HepG2 (cell line): ENCODE results near the gene ZNF584. TPM values are rescaled to one million over a fixed set of nuclear protein-coding genes. Genes with fewer than 3 reads are reported as not detected.

ENCODE experiments used
- ATM ChIP-seq: fragments of 450-650 bp; IDR thresholded peaks from 2 replicates; pipeline ENCODE4 v1.7.1; 2017; ENCODE audit warnings: mild to moderate bottlenecking, borderline replicate concordance
- EED ChIP-seq: sonication (generic); formaldehyde crosslinking; IDR thresholded peaks from 2 replicates; pipeline ENCODE4 v1.5.0; 2020; ENCODE audit warnings: mild to moderate bottlenecking, missing genetic modification reagents
- NFE2L1 ChIP-seq: sonication (generic); formaldehyde crosslinking; IDR thresholded peaks from 2 replicates; pipeline ENCODE4 v1.4.0; 2020; ENCODE audit warnings: missing genetic modification reagents, mild to moderate bottlenecking, borderline replicate concordance
- NFE2L2 ChIP-seq: fragments of 150-350 bp; IDR thresholded peaks from 2 replicates; pipeline ENCODE4 v1.6.1; 2014; ENCODE audit warnings: low read length
- PHB2 ChIP-seq: fragments of 450-650 bp; IDR thresholded peaks from 2 replicates; pipeline ENCODE4 v1.6.1; 2018; ENCODE audit not compliant: partially characterized antibody
- RBAK ChIP-seq: sonication (generic); formaldehyde crosslinking; IDR thresholded peaks from 2 replicates; pipeline ENCODE4 v1.5.1; 2020; ENCODE audit warnings: mild to moderate bottlenecking, missing genetic modification reagents
- RORA ChIP-seq: sonication (generic); formaldehyde crosslinking; IDR thresholded peaks from 2 replicates; pipeline ENCODE4 v1.5.0; 2020; ENCODE audit warnings: mild to moderate bottlenecking, missing genetic modification reagents, moderate library complexity
- TP53 ChIP-seq: sonication (generic); formaldehyde crosslinking; conservative IDR thresholded peaks from 2 replicates; pipeline ENCODE4 v1.4.0; 2020; ENCODE audit warnings: missing genetic modification reagents
- TRIM24 ChIP-seq: sonication (generic); formaldehyde crosslinking; IDR thresholded peaks from 2 replicates; pipeline ENCODE4 v1.8.0; 2022; ENCODE audit warnings: mild to moderate bottlenecking, missing genetic modification reagents
- U2AF1 ChIP-seq: fragments of 200-400 bp; formaldehyde crosslinking; optimal IDR thresholded peaks from 2 replicates; pipeline ENCODE3; 2017; ENCODE audit warnings: mild to moderate bottlenecking, low read depth, low read length
- ZNF160 ChIP-seq: sonication (generic); formaldehyde crosslinking; IDR thresholded peaks from 2 replicates; pipeline ENCODE4 v1.8.0; 2022; ENCODE audit warnings: mild to moderate bottlenecking, inconsistent platforms, missing genetic modification reagents
- ZNF292 ChIP-seq: sonication (generic); formaldehyde crosslinking; IDR thresholded peaks from 2 replicates; pipeline ENCODE4 v1.8.1; 2022; ENCODE audit warnings: mild to moderate bottlenecking, low read depth, missing genetic modification reagents, borderline replicate concordance
- ZNF33B ChIP-seq: sonication (generic); formaldehyde crosslinking; IDR thresholded peaks from 2 replicates; pipeline ENCODE4 v1.5.1; 2020; ENCODE audit warnings: mild to moderate bottlenecking, missing genetic modification reagents
- ZNF343 ChIP-seq: sonication (generic); formaldehyde crosslinking; IDR thresholded peaks from 2 replicates; pipeline ENCODE4 v1.4.0; 2020; ENCODE audit warnings: mild to moderate bottlenecking, missing genetic modification reagents
- ZNF605 ChIP-seq: sonication (generic); formaldehyde crosslinking; IDR thresholded peaks from 2 replicates; pipeline ENCODE4 v1.8.0; 2022; ENCODE audit warnings: mild to moderate bottlenecking, missing genetic modification reagents
- ZNF749 ChIP-seq: sonication (generic); formaldehyde crosslinking; IDR thresholded peaks from 2 replicates; pipeline ENCODE4 v1.8.0; 2022; ENCODE audit warnings: mild to moderate bottlenecking, missing genetic modification reagents, moderate library complexity, borderline replicate concordance
- polyA plus RNA-seq, 8 experiments: library from polyadenylated mRNA; depleted of rRNA in 3 of 8; stranded (reverse) in 7 of 8; unstranded in 1 of 8; fragments of >200 nt; fragmentation: Illumina TruSeq in 4 of 8; extraction: Trizol in 4 of 8; gene quantifications; 2 replicates each; pipeline versions ENCODE4 v1.2.1 to v1.2.3, GENCODE V29; 2011 to 2016; ENCODE audit warnings: low read depth in 4 of 8, missing spikeins in 1 of 8, mixed read lengths in 1 of 8; ENCODE audit not compliant: insufficient read depth in 1 of 8
- total RNA-seq, 5 experiments: library from RNA; depleted of rRNA; stranded (reverse); fragments of >200 nt; fragmentation: Illumina TruSeq; extraction: Trizol; gene quantifications; 2 replicates each; pipeline ENCODE4 v1.2.3, GENCODE V29; 2016; ENCODE audit warnings: low read depth in 1 of 5
- TF ChIP-seq, protein P1 (sequence below): sonication (generic); formaldehyde crosslinking; IDR thresholded peaks from 2 replicates; pipeline ENCODE4 v1.9.0; 2021; ENCODE audit warnings: missing genetic modification reagents, borderline replicate concordance
- TF ChIP-seq, protein P2 (sequence below): sonication (generic); formaldehyde crosslinking; IDR thresholded peaks from 2 replicates; pipeline ENCODE4 v1.4.0; 2020; ENCODE audit warnings: missing genetic modification reagents
- TF ChIP-seq, protein P3 (sequence below): sonication (generic); formaldehyde crosslinking; IDR thresholded peaks from 2 replicates; pipeline ENCODE4 v1.4.0; 2020; ENCODE audit warnings: missing genetic modification reagents
- TF ChIP-seq, protein P4 (sequence below): sonication (generic); formaldehyde crosslinking; IDR thresholded peaks from 2 replicates; pipeline ENCODE4 v1.8.0; 2022; ENCODE audit warnings: mild to moderate bottlenecking, missing genetic modification reagents; ENCODE audit not compliant: insufficient replicate concordance

ZNF584 gene
- total and polyA plus RNA-seq, 2 of the 13 experiments (the other 11 are each of a cell fraction or from before 2014, with no cell fraction given) = 2.4 to 7.0 TPM

DNA sequence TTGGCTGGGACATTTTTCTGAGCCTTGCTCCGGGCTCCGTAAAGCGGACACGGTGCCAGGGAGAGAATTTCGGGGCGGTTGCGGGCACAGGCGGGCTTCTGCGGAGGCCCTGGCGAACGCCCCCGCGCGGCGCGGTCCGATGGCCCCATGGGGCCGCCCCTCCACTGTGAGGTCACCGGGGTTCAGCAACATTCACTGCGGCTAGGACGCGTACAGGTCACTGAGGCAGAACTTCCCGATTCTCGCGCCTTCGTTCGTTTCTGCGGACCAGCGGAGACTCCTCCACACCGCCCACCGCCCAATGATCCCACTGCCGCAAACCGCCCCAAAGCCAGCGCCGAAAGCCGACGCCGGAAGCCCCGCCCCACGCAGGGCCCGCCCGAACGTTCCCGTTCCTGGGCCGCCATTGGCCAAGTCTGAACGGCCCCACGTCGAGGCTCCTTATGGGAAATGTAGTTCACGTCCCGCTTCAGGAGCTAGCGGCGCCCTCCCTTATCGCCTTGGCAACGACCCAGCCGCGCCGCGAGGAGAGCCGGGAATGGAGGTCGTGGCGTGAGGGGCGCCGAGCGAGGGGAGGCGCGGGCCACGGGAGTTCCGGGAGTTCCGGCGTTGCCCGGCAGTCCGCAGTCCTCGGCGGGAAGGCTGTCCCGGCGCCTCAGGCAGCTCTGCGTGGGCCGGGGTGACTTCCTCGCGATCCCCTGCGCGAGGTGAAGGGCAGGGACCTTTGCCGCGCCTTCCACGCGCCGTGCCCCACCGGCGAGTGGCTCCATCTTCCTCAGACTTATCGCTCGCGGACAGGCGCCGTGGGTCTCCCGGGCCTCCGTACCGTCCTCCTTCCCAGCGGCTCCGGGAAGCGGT is at the start of gene ZNF584 (continued):
- TF ChIP-seq ZNF605 (CRISPR knock-in tag) = no peak
- TF ChIP-seq, protein P1, sequence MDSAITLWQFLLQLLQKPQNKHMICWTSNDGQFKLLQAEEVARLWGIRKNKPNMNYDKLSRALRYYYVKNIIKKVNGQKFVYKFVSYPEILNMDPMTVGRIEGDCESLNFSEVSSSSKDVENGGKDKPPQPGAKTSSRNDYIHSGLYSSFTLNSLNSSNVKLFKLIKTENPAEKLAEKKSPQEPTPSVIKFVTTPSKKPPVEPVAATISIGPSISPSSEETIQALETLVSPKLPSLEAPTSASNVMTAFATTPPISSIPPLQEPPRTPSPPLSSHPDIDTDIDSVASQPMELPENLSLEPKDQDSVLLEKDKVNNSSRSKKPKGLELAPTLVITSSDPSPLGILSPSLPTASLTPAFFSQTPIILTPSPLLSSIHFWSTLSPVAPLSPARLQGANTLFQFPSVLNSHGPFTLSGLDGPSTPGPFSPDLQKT (CRISPR knock-in tag) = no peak
- no peak; the same call in 1 of the 2 replicates for TF ChIP-seq ZNF33B
- no peak for TF ChIP-seq U2AF1
- TF ChIP-seq, protein P2, sequence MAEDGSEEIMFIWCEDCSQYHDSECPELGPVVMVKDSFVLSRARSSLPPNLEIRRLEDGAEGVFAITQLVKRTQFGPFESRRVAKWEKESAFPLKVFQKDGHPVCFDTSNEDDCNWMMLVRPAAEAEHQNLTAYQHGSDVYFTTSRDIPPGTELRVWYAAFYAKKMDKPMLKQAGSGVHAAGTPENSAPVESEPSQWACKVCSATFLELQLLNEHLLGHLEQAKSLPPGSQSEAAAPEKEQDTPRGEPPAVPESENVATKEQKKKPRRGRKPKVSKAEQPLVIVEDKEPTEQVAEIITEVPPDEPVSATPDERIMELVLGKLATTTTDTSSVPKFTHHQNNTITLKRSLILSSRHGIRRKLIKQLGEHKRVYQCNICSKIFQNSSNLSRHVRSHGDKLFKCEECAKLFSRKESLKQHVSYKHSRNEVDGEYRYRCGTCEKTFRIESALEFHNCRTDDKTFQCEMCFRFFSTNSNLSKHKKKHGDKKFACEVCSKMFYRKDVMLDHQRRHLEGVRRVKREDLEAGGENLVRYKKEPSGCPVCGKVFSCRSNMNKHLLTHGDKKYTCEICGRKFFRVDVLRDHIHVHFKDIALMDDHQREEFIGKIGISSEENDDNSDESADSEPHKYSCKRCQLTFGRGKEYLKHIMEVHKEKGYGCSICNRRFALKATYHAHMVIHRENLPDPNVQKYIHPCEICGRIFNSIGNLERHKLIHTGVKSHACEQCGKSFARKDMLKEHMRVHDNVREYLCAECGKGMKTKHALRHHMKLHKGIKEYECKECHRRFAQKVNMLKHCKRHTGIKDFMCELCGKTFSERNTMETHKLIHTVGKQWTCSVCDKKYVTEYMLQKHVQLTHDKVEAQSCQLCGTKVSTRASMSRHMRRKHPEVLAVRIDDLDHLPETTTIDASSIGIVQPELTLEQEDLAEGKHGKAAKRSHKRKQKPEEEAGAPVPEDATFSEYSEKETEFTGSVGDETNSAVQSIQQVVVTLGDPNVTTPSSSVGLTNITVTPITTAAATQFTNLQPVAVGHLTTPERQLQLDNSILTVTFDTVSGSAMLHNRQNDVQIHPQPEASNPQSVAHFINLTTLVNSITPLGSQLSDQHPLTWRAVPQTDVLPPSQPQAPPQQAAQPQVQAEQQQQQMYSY (CRISPR knock-in tag) = no peak
- TF ChIP-seq EED = no peak
- TF ChIP-seq ZNF749 (CRISPR knock-in tag) = no peak
- no peak for TF ChIP-seq RBAK (CRISPR knock-in tag)
- no peak for TF ChIP-seq NFE2L2
- TF ChIP-seq RORA = no peak
- TF ChIP-seq ZNF292 (CRISPR knock-in tag) = no peak
- TF ChIP-seq, protein P3, sequence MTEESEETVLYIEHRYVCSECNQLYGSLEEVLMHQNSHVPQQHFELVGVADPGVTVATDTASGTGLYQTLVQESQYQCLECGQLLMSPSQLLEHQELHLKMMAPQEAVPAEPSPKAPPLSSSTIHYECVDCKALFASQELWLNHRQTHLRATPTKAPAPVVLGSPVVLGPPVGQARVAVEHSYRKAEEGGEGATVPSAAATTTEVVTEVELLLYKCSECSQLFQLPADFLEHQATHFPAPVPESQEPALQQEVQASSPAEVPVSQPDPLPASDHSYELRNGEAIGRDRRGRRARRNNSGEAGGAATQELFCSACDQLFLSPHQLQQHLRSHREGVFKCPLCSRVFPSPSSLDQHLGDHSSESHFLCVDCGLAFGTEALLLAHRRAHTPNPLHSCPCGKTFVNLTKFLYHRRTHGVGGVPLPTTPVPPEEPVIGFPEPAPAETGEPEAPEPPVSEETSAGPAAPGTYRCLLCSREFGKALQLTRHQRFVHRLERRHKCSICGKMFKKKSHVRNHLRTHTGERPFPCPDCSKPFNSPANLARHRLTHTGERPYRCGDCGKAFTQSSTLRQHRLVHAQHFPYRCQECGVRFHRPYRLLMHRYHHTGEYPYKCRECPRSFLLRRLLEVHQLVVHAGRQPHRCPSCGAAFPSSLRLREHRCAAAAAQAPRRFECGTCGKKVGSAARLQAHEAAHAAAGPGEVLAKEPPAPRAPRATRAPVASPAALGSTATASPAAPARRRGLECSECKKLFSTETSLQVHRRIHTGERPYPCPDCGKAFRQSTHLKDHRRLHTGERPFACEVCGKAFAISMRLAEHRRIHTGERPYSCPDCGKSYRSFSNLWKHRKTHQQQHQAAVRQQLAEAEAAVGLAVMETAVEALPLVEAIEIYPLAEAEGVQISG (CRISPR knock-in tag) = peak; percentile 88
- TF ChIP-seq NFE2L1 = no peak
- TF ChIP-seq ZNF343 (CRISPR knock-in tag) = peak; percentile 79; the same call in 1 of the 2 replicates
- no peak for TF ChIP-seq TP53 (CRISPR knock-in tag)
- TF ChIP-seq PHB2 = no peak
- 0 out of 2 replicates have a peak, but pooled peaks have one; percentile 18 for TF ChIP-seq ZNF160 (CRISPR knock-in tag)
- no peak for TF ChIP-seq TRIM24 (CRISPR knock-in tag)
- no peak for TF ChIP-seq ATM
- TF ChIP-seq, protein P4, sequence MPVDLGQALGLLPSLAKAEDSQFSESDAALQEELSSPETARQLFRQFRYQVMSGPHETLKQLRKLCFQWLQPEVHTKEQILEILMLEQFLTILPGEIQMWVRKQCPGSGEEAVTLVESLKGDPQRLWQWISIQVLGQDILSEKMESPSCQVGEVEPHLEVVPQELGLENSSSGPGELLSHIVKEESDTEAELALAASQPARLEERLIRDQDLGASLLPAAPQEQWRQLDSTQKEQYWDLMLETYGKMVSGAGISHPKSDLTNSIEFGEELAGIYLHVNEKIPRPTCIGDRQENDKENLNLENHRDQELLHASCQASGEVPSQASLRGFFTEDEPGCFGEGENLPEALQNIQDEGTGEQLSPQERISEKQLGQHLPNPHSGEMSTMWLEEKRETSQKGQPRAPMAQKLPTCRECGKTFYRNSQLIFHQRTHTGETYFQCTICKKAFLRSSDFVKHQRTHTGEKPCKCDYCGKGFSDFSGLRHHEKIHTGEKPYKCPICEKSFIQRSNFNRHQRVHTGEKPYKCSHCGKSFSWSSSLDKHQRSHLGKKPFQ (CRISPR knock-in tag) = no peak
